Ishikawa (cell line): ENCODE results near the gene HELZ2.

Experiments used
- CEBPB ChIP-seq: IDR thresholded peaks from 2 replicates; pipeline ENCODE4 v1.6.1; 2012
- CREB1 ChIP-seq: IDR thresholded peaks from 2 replicates; pipeline ENCODE4 v1.6.1; 2012; ENCODE audit warnings: low read depth
- EGR1 ChIP-seq: IDR thresholded peaks from 2 replicates; pipeline ENCODE4 v1.6.1; 2012
- EP300 ChIP-seq: IDR thresholded peaks from 2 replicates; pipeline ENCODE4 v1.6.1; 2012; ENCODE audit warnings: borderline replicate concordance
- FOXM1 ChIP-seq: IDR thresholded peaks from 2 replicates; pipeline ENCODE4 v1.6.1; 2012; ENCODE audit warnings: low read depth, borderline replicate concordance
- NFIC ChIP-seq: IDR thresholded peaks from 2 replicates; pipeline ENCODE4 v1.6.1; 2012
- RAD21 ChIP-seq: IDR thresholded peaks from 2 replicates; pipeline ENCODE4 v1.6.1; 2012; ENCODE audit warnings: low read depth
- TAF1 ChIP-seq: IDR thresholded peaks from 2 replicates; pipeline ENCODE4 v1.6.1; 2012; ENCODE audit warnings: low read depth, mild to moderate bottlenecking
- TCF12 ChIP-seq: IDR thresholded peaks from 2 replicates; pipeline ENCODE4 v1.6.1; 2012; ENCODE audit warnings: low read depth
- TEAD4 ChIP-seq: IDR thresholded peaks from 2 replicates; pipeline ENCODE4 v1.6.1; 2012
- YY1 ChIP-seq: IDR thresholded peaks from 2 replicates; pipeline ENCODE4 v1.6.1; 2012; ENCODE audit warnings: low read depth
- ZBTB7A ChIP-seq: IDR thresholded peaks from 2 replicates; pipeline ENCODE4 v1.6.1; 2012; ENCODE audit warnings: low read depth
- TF ChIP-seq, protein P1 (sequence below): IDR thresholded peaks from 2 replicates; pipeline ENCODE4 v1.6.1; 2012
- TF ChIP-seq, protein P2 (sequence below): IDR thresholded peaks from 2 replicates; pipeline ENCODE4 v1.6.1; 2012
- TF ChIP-seq, protein P3 (sequence below): IDR thresholded peaks from 2 replicates; pipeline ENCODE4 v1.6.1; 2012; ENCODE audit warnings: low read depth, mild to moderate bottlenecking

The HELZ2 gene

DNA sequence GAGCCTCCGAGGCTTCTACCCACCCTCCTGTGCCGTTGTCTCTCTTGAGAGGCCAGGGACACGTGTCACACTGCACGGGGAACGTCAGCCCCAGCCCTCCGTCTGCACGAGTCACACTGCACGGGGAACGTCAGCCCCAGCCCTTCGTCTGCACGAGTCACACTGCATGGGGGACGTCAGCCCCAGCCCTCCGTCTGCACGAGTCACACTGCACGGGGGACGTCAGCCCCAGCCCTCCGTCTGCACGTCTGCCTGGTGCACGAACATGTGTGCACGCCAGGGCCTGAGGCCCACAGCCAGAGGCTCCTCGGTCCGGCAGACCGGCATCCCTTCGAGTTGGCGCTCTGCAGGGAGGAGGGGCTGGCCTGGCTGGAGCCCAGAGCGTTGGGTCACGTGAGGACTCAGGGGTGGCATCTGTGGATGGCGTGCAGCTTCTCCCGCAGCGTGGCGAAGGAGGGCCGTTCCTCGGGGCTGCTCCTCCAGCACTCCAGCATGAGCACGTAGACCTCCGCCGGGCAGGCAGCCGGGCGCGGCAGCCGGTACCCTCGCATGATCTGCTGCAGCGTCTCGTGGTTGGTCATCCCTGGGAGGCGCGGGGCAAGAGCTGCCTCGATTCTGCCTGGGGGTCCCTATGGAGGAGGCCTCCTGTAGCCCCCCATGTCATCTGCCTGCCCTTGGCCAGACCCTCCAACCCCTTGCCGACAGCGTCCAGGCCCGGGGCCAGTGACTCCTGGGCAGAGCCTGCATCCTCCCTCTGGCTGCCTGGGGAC, 33.4 kb downstream of the HELZ2 start:
- TF ChIP-seq, protein P1, sequence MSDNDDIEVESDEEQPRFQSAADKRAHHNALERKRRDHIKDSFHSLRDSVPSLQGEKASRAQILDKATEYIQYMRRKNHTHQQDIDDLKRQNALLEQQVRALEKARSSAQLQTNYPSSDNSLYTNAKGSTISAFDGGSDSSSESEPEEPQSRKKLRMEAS = peak; percentile 57
- TF ChIP-seq ZBTB7A (0 out of 2 replicates have a peak, but pooled peaks have one; percentile 33), EGR1 (no peak), RAD21 (no peak), EP300 (no peak), YY1 (no peak), TAF1 (no peak), TEAD4 (no peak), CEBPB (no peak), CREB1 (no peak), NFIC (0 out of 2 replicates have a peak, but pooled peaks have one; percentile 18), TCF12 (no peak), FOXM1 (no peak)
- TF ChIP-seq, protein P2, sequence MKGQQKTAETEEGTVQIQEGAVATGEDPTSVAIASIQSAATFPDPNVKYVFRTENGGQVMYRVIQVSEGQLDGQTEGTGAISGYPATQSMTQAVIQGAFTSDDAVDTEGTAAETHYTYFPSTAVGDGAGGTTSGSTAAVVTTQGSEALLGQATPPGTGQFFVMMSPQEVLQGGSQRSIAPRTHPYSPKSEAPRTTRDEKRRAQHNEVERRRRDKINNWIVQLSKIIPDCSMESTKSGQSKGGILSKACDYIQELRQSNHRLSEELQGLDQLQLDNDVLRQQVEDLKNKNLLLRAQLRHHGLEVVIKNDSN = peak; percentile 93
- TF ChIP-seq, protein P3, sequence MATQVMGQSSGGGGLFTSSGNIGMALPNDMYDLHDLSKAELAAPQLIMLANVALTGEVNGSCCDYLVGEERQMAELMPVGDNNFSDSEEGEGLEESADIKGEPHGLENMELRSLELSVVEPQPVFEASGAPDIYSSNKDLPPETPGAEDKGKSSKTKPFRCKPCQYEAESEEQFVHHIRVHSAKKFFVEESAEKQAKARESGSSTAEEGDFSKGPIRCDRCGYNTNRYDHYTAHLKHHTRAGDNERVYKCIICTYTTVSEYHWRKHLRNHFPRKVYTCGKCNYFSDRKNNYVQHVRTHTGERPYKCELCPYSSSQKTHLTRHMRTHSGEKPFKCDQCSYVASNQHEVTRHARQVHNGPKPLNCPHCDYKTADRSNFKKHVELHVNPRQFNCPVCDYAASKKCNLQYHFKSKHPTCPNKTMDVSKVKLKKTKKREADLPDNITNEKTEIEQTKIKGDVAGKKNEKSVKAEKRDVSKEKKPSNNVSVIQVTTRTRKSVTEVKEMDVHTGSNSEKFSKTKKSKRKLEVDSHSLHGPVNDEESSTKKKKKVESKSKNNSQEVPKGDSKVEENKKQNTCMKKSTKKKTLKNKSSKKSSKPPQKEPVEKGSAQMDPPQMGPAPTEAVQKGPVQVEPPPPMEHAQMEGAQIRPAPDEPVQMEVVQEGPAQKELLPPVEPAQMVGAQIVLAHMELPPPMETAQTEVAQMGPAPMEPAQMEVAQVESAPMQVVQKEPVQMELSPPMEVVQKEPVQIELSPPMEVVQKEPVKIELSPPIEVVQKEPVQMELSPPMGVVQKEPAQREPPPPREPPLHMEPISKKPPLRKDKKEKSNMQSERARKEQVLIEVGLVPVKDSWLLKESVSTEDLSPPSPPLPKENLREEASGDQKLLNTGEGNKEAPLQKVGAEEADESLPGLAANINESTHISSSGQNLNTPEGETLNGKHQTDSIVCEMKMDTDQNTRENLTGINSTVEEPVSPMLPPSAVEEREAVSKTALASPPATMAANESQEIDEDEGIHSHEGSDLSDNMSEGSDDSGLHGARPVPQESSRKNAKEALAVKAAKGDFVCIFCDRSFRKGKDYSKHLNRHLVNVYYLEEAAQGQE = no peak

DNA sequence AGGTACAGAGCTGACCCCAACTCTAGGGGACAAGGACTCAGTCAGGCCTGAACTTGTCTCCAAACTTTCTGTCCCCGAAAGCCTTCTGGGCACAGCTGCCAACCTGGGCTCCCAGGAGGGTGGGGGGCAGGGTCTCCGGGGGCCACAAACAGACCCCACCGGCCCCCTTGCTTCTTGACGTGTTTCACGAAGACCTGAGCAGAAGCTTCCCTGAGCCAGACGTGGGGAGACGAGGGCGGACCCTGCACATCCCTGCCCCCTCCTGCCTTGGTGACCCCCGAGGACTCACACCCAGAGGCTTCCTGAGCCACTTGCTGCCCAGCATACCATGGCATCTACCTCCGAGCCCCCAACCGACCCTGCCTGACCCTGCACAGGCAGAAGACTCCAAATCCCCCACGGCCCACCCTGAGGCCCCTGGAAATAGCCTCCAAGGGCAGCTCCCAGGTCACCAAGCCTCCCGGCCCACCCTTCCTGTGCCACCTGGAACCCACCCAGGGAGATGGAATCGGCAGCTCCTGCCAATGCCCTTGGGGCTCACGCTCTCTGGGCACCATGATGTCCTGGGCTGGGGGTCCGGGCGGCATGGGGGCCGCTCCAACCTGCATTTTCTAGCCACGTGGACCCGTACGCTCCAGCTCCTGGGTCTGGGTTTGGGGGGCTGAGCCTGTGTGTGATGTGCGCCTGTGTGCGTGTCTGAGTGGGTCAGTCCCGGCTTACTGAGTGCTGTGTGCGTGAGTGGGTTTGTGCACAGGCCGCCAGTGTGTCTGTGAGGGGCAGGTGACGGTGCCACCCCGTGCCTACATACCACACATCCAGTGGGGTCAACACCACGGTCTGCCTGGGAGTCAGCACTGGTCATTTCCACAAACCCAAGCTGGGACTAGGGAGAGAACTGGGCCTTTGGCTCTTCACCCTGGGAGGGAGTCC, 34.3 kb downstream of the HELZ2 start:
- no peak for TF ChIP-seq EP300
- TF ChIP-seq TAF1 = no peak
- TF ChIP-seq, protein P1 = no peak
- no peak for TF ChIP-seq EGR1
- TF ChIP-seq TCF12 = no peak

DNA sequence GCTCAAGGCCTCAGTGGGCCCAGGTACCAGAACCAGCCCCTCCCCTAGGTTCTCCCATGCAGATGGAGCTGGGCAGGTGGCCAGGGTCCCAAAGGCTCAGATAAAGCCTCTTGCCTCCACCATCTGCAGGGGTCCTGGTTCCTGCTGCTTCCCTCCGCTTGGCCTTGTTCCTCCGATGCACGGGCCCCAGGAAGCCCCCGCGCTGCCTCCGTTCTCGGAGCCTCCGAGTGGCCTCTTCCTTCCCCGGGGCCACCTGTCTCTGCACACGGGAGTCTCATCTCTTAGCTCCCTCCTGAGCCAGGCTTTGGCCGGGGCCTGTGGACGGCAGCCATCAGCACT, 35.0 kb downstream of the HELZ2 start:
- TF ChIP-seq, protein P1 = no peak
- no peak for TF ChIP-seq RAD21
- peak; percentile 43; the same call in 1 of the 2 replicates for TF ChIP-seq ZBTB7A
- TF ChIP-seq YY1 = no peak
- TF ChIP-seq TCF12 = peak; percentile 58
- TF ChIP-seq, protein P3 = no peak
- TF ChIP-seq CEBPB = no peak

DNA sequence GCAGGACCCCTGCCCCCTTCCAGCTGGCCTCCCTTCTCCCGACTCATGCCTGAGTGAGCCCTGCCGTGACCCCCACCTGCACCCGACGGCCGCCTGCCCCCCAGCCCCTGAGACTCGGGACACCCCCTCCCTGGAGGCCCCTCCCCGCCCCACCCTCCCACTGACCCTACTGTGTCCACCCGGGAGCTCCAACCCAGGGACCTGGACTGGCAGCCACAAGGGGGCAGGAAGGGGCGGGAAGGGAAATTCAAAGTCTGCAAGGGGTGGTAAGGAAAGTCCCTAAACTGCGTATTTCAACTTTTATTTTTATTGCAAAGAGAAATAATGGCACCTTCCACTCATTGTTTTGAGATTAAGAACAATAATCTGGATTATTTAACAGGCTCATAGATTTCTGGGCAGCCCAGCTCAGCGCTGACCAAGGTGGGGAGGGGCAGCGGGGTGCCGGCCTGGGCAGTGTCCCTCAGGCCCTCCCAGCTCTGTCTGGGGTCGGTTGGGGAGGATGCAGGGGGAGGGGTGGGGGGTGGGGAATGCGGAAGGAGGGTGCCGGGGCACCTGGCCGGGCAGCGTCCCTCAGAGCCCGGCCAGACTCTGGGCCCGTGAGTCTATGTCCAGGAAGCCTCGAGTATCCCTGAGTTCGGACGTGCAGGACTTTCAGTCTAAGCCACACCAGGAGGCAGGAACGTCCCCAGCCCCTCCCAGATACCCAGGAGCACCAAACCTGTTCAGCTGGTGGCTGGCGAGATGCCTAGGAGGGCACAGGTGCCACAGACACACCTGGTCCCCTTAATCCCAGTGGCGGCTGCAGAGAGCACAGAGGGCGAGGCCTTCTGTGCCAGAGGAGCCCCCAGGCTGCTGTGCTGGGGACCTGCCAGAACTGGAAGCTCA, 35.6 kb downstream of the HELZ2 start:
- no peak for TF ChIP-seq CEBPB
- TF ChIP-seq, protein P1 = peak; percentile 64
- no peak for TF ChIP-seq FOXM1
- TF ChIP-seq TEAD4 = peak; percentile 66
- TF ChIP-seq RAD21 = peak; percentile 16; the same call in 1 of the 2 replicates
- TF ChIP-seq NFIC = peak; percentile 87
- TF ChIP-seq EGR1 = no peak
- TF ChIP-seq, protein P3 = no peak
- TF ChIP-seq, protein P2 = no peak
- TF ChIP-seq CREB1 = no peak
- TF ChIP-seq TCF12 = peak; percentile 95
- TF ChIP-seq TAF1 = no peak
- no peak; the same call in 1 of the 2 replicates for TF ChIP-seq ZBTB7A
- peak; percentile 71; the same call in 1 of the 2 replicates for TF ChIP-seq EP300
- no peak for TF ChIP-seq YY1
